Smooth muscle cell of the pulmonary artery (primary cell): ENCODE measurements around the gene DHX58. TPM values are rescaled to one million over a fixed set of nuclear protein-coding genes. Genes with fewer than 3 reads are reported as not detected.

ENCODE experiments used
- total RNA-seq: library from RNA; depleted of rRNA; stranded (reverse); fragments of >200 nt; gene quantifications from 2 replicates; pipeline ENCODE4 v1.2.3, GENCODE V29; 2014

DHX58 gene
- 9.5 and 11.3 TPM in 2 replicates for total RNA-seq

DNA sequence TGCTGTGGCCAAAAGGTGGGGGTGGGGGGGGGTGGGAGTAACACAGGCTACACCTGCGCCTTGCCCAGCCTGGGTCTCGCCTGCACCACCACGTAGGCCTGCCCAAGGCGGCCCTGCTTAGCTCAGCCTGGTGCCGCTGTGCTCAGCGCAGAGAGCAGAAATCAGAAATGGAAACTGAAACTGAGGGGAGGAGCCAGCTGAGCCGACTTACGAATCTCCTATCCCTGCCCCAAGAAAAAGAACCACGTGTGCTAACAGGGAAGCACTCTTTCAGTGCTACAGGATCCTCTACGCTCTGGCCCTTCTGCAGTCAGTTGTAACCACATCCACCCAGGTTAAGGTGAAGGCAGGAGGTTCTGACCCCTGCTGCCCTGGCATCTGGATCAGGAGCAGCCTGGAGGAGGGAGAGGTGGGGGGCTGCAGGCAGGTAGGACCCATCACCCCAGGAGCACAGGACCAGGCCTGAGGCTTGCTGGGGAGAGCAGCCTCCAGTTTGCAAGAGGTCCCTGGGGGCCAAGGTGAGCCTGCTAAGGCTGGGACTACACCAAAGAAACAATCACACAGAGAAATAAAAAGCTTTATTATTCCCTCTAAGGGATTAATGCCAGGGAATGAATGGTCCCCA, at the start of gene DHX58:
TSS of gene DHX58 (minus strand) at position 163 of the 625 bp plus-strand sequence. CDS start 822 bp downstream, outside the sequence.

DNA sequence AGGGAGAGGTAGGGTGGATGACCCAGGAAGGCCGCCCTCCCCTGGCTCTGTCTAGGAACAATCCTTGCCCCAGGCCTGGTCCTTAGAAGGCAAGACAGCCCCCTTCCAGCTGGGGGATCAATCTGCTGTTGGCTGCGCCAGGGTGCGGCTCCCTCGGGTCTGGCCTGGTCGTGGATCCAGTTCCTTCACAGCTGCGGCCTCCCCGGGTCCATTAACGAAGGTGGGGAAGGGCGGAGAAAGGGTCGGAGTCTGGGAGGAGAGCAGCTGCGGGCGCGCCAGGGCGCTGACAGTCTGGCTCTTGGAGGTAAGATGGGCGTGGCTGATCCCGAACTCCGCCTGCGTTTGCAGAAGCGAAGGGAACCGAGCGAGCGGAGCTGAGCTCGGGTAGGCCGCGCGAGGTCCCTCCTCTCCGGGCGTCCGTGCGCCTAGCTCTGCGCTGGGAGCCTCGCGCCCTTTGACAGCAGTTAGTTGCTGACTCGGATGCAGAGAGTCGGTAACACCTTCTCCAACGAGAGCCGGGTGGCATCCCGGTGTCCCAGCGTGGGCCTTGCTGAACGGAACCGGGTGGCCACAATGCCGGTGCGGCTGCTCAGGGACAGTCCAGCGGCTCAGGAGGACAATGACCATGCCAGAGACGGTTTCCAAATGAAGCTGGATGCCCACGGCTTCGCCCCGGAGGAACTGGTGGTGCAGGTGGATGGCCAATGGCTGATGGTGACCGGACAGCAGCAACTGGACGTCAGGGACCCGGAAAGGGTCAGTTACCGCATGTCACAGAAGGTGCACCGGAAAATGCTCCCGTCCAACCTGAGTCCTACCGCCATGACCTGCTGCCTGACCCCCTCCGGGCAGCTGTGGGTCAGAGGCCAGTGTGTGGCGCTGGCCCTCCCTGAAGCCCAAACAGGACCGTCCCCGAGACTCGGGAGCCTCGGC, 10.1 kb upstream of the DHX58 start, which contains the start of gene HSPB9:
TSS of gene HSPB9 (plus strand) at position 434 of the 933 bp plus-strand sequence. CDS start at position 481, 47 bp downstream.

DNA sequence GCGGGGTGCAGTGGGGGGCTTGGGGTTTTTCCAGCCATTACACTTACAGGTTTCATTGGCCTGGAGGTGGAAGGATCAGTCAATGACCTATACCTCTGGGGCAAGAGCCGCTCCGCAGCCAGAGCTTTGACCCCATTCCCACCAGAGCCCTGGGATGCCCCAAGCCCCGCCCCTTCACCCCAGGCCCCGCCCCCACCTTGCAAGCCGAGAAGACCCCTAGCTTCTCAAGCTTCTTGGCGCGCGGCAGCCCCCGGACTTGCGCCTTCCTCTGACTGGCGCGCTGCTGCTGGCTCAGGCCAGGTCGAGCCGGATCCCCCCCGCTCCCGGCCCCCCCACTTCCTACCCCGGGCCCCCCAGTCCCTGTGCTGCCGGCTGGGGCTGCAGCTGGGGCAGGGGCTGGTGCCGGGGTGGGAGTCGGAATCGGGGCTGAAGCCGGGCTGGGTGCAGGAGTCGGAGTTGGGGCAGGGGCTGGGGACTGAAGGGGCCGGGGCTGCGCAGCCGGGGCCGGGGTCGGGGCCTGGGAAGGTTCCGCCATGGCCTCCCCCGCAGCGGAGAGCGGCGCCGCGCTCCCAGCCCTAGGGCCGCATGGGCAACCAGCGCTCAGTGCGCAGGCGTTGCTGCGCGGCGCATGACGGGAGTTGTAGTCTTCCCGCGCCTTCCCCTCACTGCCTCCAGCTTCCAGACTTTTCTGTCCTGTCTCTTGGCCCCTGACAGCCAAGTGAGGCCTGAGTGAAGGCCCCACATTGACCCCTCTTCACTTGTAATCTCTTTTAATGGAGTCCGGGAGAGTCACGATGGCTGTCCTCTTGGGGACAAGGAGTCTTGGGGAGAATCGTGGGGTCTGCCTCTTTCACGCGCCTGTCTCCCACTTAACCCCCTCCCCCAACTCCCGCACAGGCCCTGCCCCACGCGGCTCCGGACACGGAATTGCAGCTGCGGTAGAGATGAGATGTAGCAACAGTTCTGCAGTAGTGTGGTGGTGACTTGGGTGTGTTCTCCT, 8.6 kb upstream of the DHX58 start, which contains the start of gene KAT2A:
TSS of gene KAT2A (minus strand) at position 598 of the 1,000 bp plus-strand sequence. CDS start at position 535, 63 bp downstream.

DNA sequence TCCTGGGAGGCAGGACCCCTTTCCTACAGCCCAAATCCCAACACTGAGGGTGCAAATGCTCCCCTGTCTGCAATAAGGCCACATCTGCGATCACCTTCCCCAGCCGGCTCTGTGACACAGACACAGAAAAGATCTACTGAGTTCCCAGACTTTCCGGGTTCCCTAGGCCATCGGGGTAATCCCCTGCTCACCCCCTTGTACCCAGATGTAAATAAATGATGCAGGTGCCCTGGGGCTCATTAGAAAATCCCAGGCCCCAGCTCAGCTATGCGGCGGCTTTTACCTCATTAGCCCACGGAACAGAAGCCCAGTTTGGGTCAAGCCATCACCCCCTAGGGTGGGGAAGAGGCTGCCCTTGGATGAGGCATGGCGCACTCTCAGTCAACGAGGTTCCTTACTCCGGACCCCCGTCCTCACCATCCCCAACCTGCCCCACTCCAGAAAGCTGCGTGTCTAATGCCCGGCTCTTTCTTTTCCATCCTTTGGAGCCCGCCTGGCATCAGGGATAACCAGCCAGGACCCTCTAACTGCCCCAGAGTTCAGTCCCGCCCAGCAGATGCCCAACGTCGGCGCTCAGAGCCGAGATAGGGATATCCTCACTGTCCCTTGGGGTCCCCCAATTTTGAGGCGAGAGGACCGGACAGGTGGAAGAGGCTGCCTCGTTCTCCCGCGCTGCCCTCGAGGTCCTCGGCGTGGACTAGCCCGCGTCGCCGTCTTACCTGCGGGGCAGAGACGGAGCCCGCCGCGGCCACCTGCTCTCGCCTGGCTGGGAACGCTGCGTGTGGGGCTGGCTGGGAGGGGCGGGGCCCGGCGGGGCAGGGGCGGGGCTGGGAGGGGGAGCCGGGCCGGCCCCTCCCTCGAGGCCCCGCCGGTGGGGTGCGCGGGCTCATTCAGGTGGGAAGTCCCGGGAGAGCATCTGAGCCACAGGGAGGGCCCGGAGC, 14.6 kb downstream of the DHX58 start, which contains the start of gene ZNF385C:
TSS of gene ZNF385C (minus strand) at position 783 of the 941 bp plus-strand sequence. CDS start 35,417 bp downstream, outside the sequence.

Other genes starting within 250 kb of the DHX58 start
- gene KLHL11, start 247.3 kb downstream of the DHX58 start, total RNA-seq, result 28.5 and 34.1 TPM in 2 replicates
- gene ACLY, start 193.8 kb downstream of the DHX58 start, total RNA-seq, result 199 and 311 TPM in 2 replicates
- gene ODAD4, start 182.1 kb downstream of the DHX58 start, total RNA-seq, result 0.46 and 0.72 TPM in 2 replicates
- gene CNP, start 145.9 kb downstream of the DHX58 start, total RNA-seq, result 51.7 and 87.2 TPM in 2 replicates
- 45.6 and 48.4 TPM in 2 replicates for gene DNAJC7, start 95.3 kb downstream of the DHX58 start, total RNA-seq
- 41.7 and 42.9 TPM in 2 replicates for gene NKIRAS2, start 92.6 kb downstream of the DHX58 start, total RNA-seq
- gene C17orf113, start 62.1 kb downstream of the DHX58 start, total RNA-seq, result 0.13 and 0.33 TPM in 2 replicates
- 0.03 TPM in 1 of 2 replicates, not detected in the other for gene ZNF385C, start 14.2 kb downstream of the DHX58 start, total RNA-seq
- gene KAT2A, start 8.7 kb upstream of the DHX58 start, total RNA-seq, result 9.9 and 19.7 TPM in 2 replicates
- 0.07 TPM in 2 replicates for gene HSPB9, start 10.1 kb upstream of the DHX58 start, total RNA-seq
- gene RAB5C, start 42.3 kb upstream of the DHX58 start, total RNA-seq, result 86.7 and 98.2 TPM in 2 replicates
- gene KCNH4, start 68.4 kb upstream of the DHX58 start, total RNA-seq, result 0.03 TPM in 1 of 2 replicates, not detected in the other
- not detected in 2 replicates for gene HCRT, start 72.7 kb upstream of the DHX58 start, total RNA-seq
- 18.8 and 21.1 TPM in 2 replicates for gene GHDC, start 81.8 kb upstream of the DHX58 start, total RNA-seq
- gene STAT5B, start 163.7 kb upstream of the DHX58 start, total RNA-seq, result 30.2 and 33.4 TPM in 2 replicates
- gene STAT5A, start 175.8 kb upstream of the DHX58 start, total RNA-seq, result 19.2 and 20.1 TPM in 2 replicates